PC-3 (cell line): ENCODE data around the gene PARP11.

Source experiments
- CTCF ChIP-seq: fragments of 300-600 bp; sonication (generic); conservative IDR thresholded peaks from 2 replicates; pipeline ENCODE4 v1.5.1; 2017; ENCODE audit warnings: antibody characterized with exemption, low read depth, mild to moderate bottlenecking, low read length
- EZH2 ChIP-seq: fragments of 300-600 bp; sonication (generic); IDR thresholded peaks from one replicate; pipeline ENCODE4 v1.6.1; 2017; ENCODE audit warnings: antibody characterized with exemption, mild to moderate bottlenecking, low read length; ENCODE audit not compliant: unreplicated experiment
- EZH2phosphoT487 ChIP-seq: fragments of 300-600 bp; sonication (generic); IDR thresholded peaks from 2 replicates; pipeline ENCODE4 v1.6.1; 2018; ENCODE audit warnings: mild to moderate bottlenecking, antibody characterized with exemption, low read length, borderline replicate concordance

- no peak for TF ChIP-seq EZH2
- TF ChIP-seq CTCF, result no peak
- TF ChIP-seq EZH2phosphoT487, result no peak
Measured at GRCh38 chr12:3879846-3880245, 6.6 kb upstream of the PARP11 start.
